ENCODE results near the gene DUSP21. TPM values are rescaled to one million over a fixed set of nuclear protein-coding genes. Genes with fewer than 3 reads are reported as not detected.
"Not testable (repeated sequence)": the region's sequence is repeated elsewhere in the genome, so short reads cannot be mapped to it uniquely, and the experiment has no call there.

Gene DUSP21
- total RNA-seq, 6 donors from 2014 or later, result not detected

DNA sequence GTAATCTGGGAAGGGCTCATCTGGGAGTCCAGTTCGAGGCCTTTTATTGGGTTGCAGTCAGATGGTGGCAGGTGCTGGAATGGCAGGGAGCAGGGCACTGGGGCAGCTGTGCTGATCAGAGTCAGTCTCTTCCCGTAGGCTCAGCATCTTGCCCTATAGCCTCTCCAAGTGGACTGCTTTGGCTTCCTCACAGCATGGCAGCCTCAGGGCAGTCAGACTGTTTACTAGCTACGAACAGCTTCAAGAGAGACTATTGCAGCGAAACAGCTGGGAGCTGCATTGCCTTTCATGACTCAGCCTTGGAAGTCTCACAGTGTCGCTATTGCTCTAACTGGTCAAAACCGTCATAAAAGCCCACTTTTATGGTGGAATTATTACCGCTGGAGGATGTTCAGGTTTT is 26.8 kb upstream of the DUSP21 start:
- Histone ChIP-seq H3K36me3 (no peaks in the 10 kb centered on the region), H3K27me3 (no peaks in the 10 kb centered on the region), H3K4me3 (no peak overlapping the region), H3K4me1 (no peaks in the 10 kb centered on the region), H3K27ac (no peak overlapping the region), H3K9me3 (no peaks in the 10 kb centered on the region)
- ATAC-seq (ENCODE audit: low FRiP score in 2 of 2), result no peak
- DNase-seq, result no peak
- TF ChIP-seq POLR2AphosphoS5 (IDR thresholded peaks at IDR 0.05) (no peak), CTCF (IDR thresholded peaks at IDR 0.05) (no peak), POLR2A (IDR thresholded peaks at IDR 0.05) (no peak), EP300 (IDR thresholded peaks at IDR 0.05) (no peak)
- WGBS, 2 donors, result 87 to 90% methylated on average over 3 to 7 of the region's 7 CpGs

DNA sequence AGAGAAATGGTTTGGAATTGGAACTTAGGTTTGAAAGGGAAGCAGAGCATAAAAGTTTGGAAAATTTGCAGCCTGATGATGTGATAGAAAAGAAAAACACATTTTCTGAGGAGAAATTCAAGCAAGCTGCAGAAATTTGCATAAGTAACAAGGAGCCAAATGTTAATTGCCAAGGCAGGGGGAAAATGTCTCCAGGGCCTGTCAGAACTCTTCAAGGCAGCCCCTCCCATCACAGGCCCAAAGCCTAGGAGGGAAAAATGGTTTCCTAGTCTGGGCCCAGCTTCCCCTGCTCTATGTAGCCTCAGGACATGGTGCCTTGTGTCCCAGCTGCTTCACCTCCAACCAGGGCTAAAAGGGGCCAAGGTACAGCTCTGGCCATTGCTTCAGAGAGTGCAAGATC is 21.2 kb upstream of the DUSP21 start:
- ATAC-seq (ENCODE audit: low FRiP score in 2 of 2) (no peak), DNase-seq (no peak)
- no peaks in the 10 kb centered on the region for H3K27me3 ChIP-seq
- H3K4me3 ChIP-seq, result no peak overlapping the region
- TF ChIP-seq EP300 (IDR thresholded peaks at IDR 0.05) (no peak), POLR2A (IDR thresholded peaks at IDR 0.05) (no peak), CTCF (IDR thresholded peaks at IDR 0.05) (no peak), POLR2AphosphoS5 (IDR thresholded peaks at IDR 0.05) (no peak)
- H3K9me3 ChIP-seq, result no peaks in the 10 kb centered on the region
- no peaks in the 10 kb centered on the region for H3K36me3 ChIP-seq
- H3K4me1 ChIP-seq, result no peaks in the 10 kb centered on the region
- no peak overlapping the region for H3K27ac ChIP-seq

DNA sequence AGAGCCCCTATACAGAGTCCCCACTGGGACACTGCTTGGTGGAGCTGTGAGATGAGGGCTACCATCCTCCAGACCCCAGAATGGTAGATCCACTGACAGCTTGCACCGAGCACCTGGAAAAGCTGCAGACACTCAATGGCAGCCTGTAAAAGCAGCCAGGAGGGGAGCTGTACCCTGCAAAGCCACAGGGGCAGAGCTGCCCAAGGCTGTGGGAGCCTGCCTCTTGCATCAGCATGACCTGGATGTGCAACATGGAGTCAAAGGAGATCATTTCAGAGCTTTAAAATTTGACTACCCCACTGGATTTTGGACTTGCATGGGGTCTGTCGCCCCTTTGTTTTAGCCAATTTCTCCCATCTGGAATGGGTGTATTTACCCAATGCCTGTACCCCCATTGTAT is 20.6 kb upstream of the DUSP21 start:
- DNase-seq; ATAC-seq (ENCODE audit: low FRiP score in 2 of 2); H3K27ac ChIP-seq; H3K9me3 ChIP-seq; H3K4me3 ChIP-seq; H3K36me3 ChIP-seq; H3K4me1 ChIP-seq; H3K27me3 ChIP-seq: not testable (repeated sequence)
- WGBS, 2 donors, result 75% methylated on average over 1 to 2 of the region's 2 CpGs

- no peak overlapping the region for H3K27ac ChIP-seq
- no peak overlapping the region for H3K4me3 ChIP-seq
- no peaks in the 10 kb centered on the region for H3K9me3 ChIP-seq
- ATAC-seq (ENCODE audit: low FRiP score in 2 of 2), result no peak
- no peaks in the 10 kb centered on the region for H3K36me3 ChIP-seq
- no peak for TF ChIP-seq POLR2A (IDR thresholded peaks at IDR 0.05)
- no peak for TF ChIP-seq EP300 (IDR thresholded peaks at IDR 0.05)
- TF ChIP-seq POLR2AphosphoS5 (IDR thresholded peaks at IDR 0.05), result no peak
- TF ChIP-seq CTCF (IDR thresholded peaks at IDR 0.05), result no peak
- DNase-seq, result no peak
- no peaks in the 10 kb centered on the region for H3K27me3 ChIP-seq
- 81 to 88% methylated on average over 4 of the region's 4 CpGs for WGBS, 2 donors
- H3K4me1 ChIP-seq, result no peaks in the 10 kb centered on the region
Measured at GRCh38 chrX:44828008-44828605, 15.7 kb upstream of the DUSP21 start.

DNA sequence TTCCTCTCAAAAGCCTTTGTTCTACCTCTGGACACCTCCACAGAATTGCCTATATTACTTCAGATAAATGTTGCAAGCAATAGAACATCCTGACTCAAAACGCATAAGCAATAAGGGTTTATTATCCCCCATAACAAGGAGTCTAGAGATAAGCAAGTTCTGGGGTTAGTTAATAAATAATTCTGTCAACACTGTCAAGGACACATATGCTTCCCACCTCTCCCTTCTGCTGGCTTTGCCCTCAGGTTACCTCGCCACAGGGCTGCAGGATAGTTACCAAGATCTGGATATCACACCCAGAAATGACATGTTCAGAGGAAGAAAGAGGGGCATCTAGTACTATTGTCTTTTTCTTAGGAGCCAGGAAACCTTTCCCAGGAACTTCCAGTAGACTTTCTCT is 14.0 kb upstream of the DUSP21 start:
- Histone ChIP-seq H3K4me1 (no peaks in the 10 kb centered on the region), H3K9me3 (no peaks in the 10 kb centered on the region), H3K4me3 (no peak overlapping the region), H3K36me3 (no peaks in the 10 kb centered on the region), H3K27me3 (no peaks in the 10 kb centered on the region), H3K27ac (no peak overlapping the region)
- TF ChIP-seq POLR2A (IDR thresholded peaks at IDR 0.05) (no peak), CTCF (IDR thresholded peaks at IDR 0.05) (no peak), EP300 (IDR thresholded peaks at IDR 0.05) (no peak)
- no peak for ATAC-seq (ENCODE audit: low FRiP score in 2 of 2)
- WGBS, 2 donors, result 46 to 50% methylated on average over 2 of the region's 2 CpGs
- DNase-seq, result no peak

Measured in upper lobe of left lung (tissue), 6 donors.